Measurements from ENCODE around the gene MED17. TPM values are rescaled to one million over a fixed set of nuclear protein-coding genes. Genes with fewer than 3 reads are reported as not detected.

The MED17 gene
- total RNA-seq, 6 experiments from 2014 or later, result 4.8 to 10.1 (median 8.5) TPM

GRCh38 chr11:93852242-93852641 lies 68.2 kb downstream of the MED17 start:
- H3K4me3 ChIP-seq, result no peak overlapping the region
- no peak for TF ChIP-seq POLR2A (IDR thresholded peaks at IDR 0.05)
- H3K36me3 ChIP-seq, result no peaks in the 10 kb centered on the region
- peaks cover 0 to 9% (median 4%) of the 10 kb centered on the region in 4 donors for H3K4me1 ChIP-seq
- H3K27ac ChIP-seq, result no peak overlapping the region
- ATAC-seq, result no peak
- DNase-seq, result no peak
- intact Hi-C loops (cut with DNase I), result no loop called here
- 87% methylated on average over 5 of the region's 5 CpGs for WGBS (ENCODE audit: insufficient coverage, low coverage, low lambda C conversion rate, missing lambda C conversion rate)
- no peaks in the 10 kb centered on the region for H3K27me3 ChIP-seq
- no peaks in the 10 kb centered on the region for H3K9me3 ChIP-seq

- TF ChIP-seq CTCF (IDR thresholded peaks at IDR 0.05) (no peak), POLR2A (IDR thresholded peaks at IDR 0.05) (no peak)
- Histone ChIP-seq H3K27ac (no peak overlapping the region), H3K4me1 (no peaks in the 10 kb centered on the region), H3K36me3 (no peaks in the 10 kb centered on the region), H3K27me3 (no peaks in the 10 kb centered on the region), H3K9me3 (no peaks in the 10 kb centered on the region), H3K4me3 (no peak overlapping the region)
- DNase-seq (no peak), ATAC-seq (peak in 3 of 4 donors; percentile 41 to 86 (median 56))
- WGBS (ENCODE audit: insufficient coverage, low coverage, low lambda C conversion rate, missing lambda C conversion rate), result 41% methylated on average over 2 of the region's 3 CpGs
- intact Hi-C loops (cut with DNase I), result no loop called here
Observed at GRCh38 chr11:93857413-93858120, 73.5 kb downstream of the MED17 start.

GRCh38 chr11:93858121-93858775 lies 74.2 kb downstream of the MED17 start:
- Histone ChIP-seq H3K4me1 (no peaks in the 10 kb centered on the region), H3K4me3 (no peak overlapping the region), H3K27me3 (no peaks in the 10 kb centered on the region), H3K36me3 (no peaks in the 10 kb centered on the region), H3K27ac (no peak overlapping the region), H3K9me3 (no peaks in the 10 kb centered on the region)
- intact Hi-C loops (cut with DNase I), result no loop called here
- DNase-seq (no peak), ATAC-seq (no peak)
- TF ChIP-seq CTCF (IDR thresholded peaks at IDR 0.05), result no peak
- no peak for TF ChIP-seq POLR2A (IDR thresholded peaks at IDR 0.05)
- WGBS (ENCODE audit: insufficient coverage, low coverage, low lambda C conversion rate, missing lambda C conversion rate), result 35% methylated on average over 3 of the region's 3 CpGs

GRCh38 chr11:93861808-93862207 lies 77.7 kb downstream of the MED17 start:
- Histone ChIP-seq H3K27me3 (no peaks in the 10 kb centered on the region), H3K9me3 (no peaks in the 10 kb centered on the region), H3K4me3 (no peak overlapping the region), H3K4me1 (no peaks in the 10 kb centered on the region), H3K36me3 (no peaks in the 10 kb centered on the region), H3K27ac (no peak overlapping the region)
- WGBS (ENCODE audit: insufficient coverage, low coverage, low lambda C conversion rate, missing lambda C conversion rate), result 37% methylated on average over 3 of the region's 4 CpGs
- ATAC-seq (no peak), DNase-seq (no peak)
- intact Hi-C loops (cut with DNase I), result no loop called here
- TF ChIP-seq POLR2A (IDR thresholded peaks at IDR 0.05), result no peak
- TF ChIP-seq CTCF (IDR thresholded peaks at IDR 0.05), result no peak

Small RNA genes lying within 50 kb of the gene (small RNA-seq; reads per million reads assigned to genes)
- 0 reads per million in 2 experiments for gene RF00019
- 0 reads per million in 2 experiments for gene SNORA40

Other genes starting within 250 kb of the MED17 start
- 100 to 1,000 TPM in 1 of 6 experiments, 10 to 100 TPM in 5; 43.5 to 106 (median 51.8) TPM for gene SMCO4, start 240.9 kb upstream of the MED17 start, total RNA-seq
- gene CEP295, start 122.6 kb upstream of the MED17 start, total RNA-seq, result 10 to 100 TPM in 1 of 6 experiments, 1 to 10 TPM in 5; 3.2 to 10.6 (median 3.9) TPM
- gene TAF1D, start 42.8 kb upstream of the MED17 start, total RNA-seq, result 10 to 100 TPM; 28.0 to 69.2 (median 49.3) TPM
- 100 to 1,000 TPM in 4 of 6 experiments, 10 to 100 TPM in 2; 79.9 to 204 (median 124) TPM for gene C11orf54, start 42.6 kb upstream of the MED17 start, total RNA-seq
- gene VSTM5, start 66.3 kb downstream of the MED17 start, total RNA-seq, result not detected
- not detected for gene HEPHL1, start 237.1 kb downstream of the MED17 start, total RNA-seq

All from right lobe of liver (tissue), 6 donors.